ENCODE data around the gene CFAP46.
"Not testable (repeated sequence)": the region's sequence is repeated elsewhere in the genome, so short reads cannot be mapped to it uniquely, and the experiment has no call there.

Gene CFAP46

DNA sequence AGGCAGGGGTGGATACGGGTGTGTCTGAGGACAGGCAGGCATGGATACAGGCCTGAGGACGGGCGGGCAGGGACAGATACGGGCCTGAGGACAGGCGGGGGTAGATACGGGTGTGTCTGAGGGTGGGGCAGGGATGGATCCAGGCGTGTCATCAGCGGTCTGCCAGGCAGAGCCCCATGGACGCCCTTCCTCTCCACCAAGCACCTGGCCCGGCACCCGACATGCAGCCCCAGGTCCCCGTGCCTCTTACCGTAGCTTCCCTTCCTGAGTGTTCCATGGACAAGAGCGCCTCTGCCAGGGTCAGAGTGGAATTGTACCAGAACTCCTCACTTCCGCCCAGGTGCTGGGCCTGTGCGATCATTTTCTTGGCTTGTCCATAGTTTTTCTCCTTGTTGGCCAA, 81.8 kb downstream of the CFAP46 start:
- no peak for DNase-seq

DNA sequence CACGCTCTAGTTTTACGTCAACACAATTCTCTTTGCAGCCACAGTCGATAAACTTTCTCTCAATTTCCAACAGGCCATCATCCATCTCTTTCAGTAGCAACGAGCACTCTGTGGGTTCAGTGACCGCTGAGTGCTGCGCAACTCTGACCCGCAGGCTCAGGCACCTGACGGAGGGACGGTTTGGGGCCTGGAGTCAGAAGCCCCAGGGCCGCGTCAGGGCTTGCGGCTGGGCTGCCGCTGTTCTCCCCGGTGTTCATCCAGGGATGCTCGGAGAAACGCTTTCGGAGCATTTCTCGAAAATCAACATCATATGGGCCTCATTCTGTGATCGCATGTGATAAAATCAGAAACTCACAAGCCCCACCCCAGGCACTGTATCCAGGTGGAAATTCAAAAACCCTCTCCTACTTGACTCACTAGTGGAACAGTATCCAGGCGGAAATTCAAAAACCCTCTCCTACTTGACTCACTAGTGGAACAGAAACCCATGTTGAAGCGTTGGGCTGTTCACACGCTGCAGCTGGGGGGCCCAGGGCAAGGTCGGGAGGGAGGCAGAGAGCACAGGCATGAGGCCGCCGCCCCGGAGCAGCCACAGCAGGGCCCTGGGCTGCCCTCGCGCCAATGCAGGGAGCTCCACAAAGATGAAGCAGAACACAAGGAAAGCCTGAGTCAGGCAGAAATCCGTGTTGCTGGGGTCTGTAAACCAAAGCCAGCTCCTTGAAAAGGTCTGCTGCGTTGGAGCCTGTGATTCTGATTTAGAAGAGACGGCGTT, 83.1 kb downstream of the CFAP46 start:
- DNase-seq: no peak

DNA sequence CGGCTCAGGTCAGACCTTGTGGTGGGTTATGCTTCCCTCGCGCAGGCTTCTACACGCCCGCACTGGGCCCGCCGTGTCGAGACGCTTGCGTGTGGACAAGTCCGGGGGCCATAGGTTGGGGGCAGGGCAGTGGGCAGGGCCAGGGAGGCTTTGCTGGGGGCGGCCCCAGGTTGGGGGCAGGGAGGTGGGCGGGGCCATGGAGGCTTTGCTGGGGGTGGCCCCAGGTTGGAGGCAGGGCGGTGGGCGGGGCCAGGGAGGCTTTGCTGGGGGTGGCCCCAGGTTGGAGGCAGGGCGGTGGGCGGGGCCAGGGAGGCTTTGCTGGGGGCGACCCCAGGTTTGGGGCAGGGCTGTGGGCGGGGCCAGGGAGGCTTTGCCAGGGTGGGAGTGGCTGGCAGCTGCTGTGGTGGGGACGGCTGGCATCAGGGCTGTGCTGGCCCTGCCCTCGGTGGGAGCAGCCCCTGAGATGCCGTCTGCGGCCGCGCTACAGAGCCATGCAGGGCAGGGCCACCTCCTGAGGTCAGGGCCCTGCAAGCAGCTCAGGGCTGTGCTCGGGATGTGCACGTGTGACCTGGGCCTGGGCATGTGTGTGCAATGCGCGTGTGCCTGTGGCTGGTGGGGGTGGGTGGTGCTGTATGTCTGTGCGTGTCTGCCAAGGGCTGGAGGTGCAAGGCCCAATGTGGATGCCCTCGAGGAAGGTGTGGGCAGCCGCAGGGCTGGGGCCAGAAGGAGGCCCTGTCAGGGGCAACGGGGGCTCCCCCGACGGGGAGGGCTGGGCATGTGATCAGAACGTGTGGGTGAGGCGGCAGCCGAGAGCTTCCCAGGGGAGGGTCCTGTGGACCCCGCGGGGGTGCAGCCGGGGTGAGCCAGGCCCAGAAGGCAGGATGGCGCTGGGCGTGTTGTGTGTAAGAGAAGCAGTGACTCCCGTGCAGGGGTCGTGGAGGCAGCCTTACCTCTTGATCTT, 84.0 kb downstream of the CFAP46 start:
- no peak for DNase-seq

DNA sequence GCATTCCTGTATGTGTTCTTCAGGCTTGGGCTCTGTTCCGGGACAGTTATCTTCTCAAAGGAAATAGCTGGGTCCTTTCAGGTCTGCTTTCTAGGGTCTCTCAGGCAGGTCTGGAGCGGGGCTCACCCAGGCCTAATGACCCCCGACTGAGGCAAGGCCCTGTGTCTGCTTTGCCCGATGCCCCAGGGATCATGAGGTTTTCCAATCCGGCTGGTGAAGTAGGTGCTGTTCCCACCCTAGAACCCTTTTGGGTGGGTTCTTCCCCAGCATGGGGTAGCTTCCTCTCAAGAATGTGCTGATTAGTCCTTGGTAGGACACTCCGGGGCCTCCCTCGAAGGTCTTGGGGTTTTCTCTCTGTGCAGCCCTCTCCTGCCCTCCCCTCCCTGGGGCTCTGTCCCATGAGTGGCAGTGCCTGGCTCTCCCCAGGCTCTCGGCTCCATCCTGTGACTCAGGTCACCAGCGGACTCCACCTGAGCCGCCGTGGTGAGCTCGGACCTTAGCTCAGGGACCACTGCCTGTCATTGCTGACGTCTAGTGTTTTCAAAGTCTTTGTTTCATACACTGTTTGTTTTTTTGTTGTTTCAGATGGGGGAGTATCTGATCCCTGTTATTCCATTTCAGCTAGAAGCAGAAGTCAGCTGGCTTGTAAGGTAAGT, 85.4 kb downstream of the CFAP46 start:
- no peak for DNase-seq

DNA sequence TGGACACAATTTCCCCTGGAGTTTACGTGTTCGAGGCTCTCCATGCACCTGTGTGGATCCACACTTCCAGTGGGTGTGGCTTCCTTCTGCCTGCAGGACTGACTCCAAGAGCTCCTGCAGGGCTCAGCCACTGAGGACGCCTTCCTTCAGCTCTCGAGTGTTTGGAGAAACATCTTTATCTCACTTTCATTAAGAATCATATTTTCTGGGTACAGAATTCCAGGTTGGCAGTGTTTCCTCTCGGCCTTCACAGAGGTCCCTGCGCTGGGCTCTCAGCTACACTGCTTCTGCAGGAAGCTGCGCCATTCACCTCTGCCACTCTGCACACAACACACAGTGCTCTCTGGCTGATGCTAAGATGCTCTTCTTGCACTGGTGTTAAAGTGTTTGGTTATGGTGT, 86.5 kb downstream of the CFAP46 start:
- no peak for DNase-seq

DNA sequence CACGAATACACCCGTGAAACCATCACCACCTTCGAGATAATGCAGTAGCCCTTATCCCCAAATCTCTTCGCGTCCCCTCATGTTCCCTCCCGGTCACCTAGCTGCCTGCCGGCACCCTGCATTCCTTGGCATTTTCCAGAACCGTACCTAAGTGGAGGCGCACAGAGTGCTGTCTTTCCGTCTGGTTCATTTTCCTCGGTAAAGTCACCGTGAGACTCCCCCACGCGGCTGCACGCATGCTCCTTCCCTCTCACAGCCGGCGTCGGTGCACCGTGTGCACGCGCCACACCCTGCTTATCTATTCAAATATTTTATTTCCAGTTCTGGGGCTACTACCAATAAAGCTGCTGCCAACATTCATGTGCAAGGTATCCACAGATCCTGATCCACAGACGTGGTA, 90.9 kb downstream of the CFAP46 start:
- DNase-seq: no peak

DNA sequence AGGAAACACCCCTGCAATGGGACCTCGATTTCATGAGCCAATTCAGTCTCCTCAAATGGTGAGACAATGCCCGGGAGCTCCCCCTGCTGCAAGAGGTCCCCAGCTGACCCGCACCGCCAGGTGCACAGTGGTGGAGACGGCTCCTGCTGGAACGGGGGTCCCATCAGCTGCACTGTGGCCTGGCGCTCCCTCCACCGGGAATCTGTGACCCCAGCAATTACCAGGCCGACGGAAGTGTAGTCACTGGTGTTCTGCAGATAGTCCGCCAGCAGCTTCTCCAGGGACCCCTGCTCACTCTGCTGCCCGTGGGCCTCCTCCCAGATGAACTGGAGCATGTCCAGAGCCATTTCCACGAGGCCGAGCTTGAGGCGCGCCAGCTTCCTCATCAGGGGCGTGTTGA, 91.5 kb downstream of the CFAP46 start:
- no peak for DNase-seq

DNA sequence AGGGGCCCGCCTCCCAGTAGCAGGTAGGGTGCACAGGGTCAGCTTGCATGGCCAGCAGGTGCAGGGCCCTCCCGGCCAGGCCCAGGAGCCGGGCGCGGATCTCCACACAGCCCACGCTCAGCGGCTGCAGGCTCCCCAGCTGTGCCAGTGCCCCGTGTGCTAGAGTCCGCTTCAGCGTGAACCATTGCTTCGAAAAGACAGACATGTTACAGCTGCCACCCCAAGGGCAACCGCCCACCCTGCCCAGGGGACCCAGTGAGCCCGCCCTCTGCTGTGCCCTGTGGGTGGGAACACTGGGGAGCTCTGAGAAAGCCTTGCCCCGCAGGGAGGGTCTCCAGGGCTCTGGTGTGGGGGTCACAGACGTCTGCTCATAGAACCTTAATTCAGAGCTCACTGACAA, 92.1 kb downstream of the CFAP46 start:
- no peak for DNase-seq

DNA sequence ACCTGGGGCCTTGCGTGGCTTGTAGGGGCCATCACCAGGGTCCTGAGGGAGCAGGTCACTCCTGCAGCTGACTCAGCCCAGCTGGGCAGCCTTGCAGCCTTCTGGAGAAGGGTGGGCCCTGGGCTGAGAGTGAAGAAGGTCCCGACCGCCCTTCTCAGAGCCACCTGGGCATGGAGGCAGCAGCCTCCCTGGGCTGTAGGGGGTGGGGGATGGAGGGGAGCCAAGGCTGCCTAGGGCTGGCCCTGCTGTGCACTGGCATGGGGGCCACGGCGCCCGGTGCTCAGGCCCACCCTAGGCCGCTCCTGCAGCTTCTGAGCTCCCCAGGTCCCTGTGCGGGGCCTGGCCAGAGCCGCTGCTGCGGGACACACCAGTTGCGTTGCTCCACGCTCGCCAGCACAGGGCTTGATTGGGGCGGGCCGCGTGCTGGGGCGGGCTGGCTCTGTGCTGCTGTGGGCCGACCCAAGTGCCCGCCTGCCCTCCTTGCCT, 92.8 kb downstream of the CFAP46 start:
- no peak for DNase-seq

DNA sequence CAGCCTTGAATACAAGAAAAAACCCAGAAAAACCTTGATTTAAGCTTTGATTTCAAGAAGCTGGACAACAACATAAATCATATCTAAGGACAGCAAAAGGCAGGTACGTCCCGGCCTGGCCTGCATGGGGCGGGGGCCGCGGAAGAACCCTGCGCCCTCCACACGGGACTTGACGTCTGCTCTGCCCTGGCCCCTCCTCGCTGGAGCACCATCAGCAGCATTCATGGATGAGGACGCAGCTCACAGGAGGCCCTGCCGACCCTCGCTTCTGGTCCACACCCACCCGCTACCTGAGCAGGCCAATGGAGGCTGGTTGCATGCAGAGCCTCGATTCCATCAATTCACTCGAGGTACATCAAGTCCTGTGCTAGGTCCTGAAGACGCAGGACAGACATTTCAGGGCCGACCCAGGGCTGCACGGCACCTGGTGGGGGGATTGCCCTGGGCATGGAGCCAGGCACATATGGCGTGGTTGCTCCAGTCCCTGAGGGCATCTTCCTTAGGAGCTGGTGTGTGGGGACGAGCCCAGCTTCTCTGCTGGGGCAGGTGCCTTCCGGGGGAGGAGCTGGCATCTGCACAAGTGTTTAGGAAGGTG, 93.3 kb downstream of the CFAP46 start:
- DNase-seq: no peak

DNA sequence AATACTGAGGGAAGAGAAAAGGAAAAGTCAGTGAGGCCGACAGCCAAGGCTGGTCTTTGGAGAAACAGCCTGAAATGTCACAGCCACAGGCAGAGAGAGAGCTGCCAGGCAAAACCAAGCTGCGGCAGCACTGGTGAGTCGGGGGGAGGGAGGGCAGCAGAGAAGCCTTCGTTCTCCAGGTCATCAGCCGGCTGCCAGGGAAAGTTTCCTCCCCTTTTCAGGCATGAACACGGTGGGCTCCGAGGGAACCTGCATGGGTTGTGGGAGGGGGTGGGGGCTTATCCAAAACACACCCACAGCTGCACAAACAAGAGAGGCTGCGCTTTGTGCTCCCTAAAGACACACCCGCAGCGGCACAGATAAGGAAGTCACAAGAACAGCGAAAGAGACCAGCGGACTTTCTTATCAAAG, 94.1 kb downstream of the CFAP46 start:
- DNase-seq: no peak

DNA sequence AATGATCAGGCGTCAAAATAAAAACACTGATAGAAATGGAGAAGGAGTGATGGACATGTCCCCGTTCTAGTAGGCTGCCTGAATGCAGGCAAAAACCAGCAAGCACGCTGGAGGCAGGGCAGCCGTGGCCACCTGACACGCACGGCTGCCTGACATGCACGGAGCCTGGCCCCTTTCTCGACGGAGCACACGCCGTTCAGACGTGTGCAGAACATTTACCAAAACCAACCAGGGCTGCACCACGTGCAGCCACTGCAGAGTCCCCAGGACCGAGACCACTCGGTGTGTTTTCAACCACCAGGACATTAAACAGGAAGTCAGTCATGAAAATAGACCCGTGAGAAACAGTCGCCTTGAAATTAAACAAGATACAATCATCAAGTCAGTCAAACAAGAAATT, 94.5 kb downstream of the CFAP46 start:
- no peak for DNase-seq

DNA sequence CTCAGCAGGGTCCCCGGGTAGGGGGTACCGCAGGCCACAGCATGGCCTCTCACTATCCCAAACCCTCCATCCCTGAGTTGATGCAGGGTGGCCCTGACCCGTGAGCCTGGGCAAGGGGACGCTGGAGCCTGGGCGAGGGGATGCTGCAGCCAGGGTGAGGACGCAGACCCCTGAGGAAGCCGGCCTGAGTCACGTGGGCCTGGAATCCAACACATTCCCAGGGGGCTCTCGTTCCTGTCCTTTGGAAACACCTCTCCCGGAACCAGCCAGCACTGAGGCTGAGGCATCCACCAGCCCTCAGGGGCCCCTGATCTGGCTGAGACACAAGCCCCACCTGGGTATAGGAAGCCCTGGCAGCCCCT, 95.0 kb downstream of the CFAP46 start:
- no peak for DNase-seq

DNA sequence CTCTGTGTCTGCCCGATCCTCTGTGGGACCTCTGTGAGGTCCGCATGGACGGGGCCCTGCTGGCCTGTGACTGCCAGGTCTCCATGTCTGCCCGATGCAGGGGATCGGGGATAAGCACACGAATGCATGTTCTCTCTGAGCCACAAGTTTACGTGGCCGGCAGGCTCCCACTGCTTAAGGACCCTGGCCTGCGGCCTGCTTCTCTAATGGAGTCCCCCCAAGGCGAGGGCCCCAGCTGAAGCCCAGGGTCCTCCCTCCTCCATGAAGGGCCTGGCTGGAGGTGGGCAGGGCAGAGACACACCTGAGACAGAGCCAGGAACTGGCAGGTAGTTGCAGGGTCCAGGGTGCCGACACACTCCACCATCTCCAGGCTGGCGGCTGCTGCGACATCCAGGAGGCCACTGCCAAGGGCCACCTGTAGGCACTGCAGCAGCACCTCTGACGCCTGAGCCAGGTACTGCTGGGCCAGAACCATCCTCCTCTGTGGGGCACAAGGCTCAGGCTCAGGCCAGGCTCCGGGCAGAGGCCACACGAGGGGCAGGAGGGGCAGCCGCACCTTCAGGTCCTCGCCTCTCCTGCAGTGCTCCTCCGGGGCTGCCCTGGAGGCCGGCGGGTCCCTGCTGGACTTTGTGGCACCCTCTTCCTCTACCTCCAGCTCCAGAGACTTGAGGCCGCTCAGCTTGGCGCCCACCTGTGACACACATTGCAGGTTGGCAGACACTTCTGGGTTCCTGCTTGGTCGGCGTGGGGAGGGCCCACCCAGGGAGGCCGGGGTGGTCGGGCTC, 95.5 kb downstream of the CFAP46 start:
- DNase-seq: no peak

DNA sequence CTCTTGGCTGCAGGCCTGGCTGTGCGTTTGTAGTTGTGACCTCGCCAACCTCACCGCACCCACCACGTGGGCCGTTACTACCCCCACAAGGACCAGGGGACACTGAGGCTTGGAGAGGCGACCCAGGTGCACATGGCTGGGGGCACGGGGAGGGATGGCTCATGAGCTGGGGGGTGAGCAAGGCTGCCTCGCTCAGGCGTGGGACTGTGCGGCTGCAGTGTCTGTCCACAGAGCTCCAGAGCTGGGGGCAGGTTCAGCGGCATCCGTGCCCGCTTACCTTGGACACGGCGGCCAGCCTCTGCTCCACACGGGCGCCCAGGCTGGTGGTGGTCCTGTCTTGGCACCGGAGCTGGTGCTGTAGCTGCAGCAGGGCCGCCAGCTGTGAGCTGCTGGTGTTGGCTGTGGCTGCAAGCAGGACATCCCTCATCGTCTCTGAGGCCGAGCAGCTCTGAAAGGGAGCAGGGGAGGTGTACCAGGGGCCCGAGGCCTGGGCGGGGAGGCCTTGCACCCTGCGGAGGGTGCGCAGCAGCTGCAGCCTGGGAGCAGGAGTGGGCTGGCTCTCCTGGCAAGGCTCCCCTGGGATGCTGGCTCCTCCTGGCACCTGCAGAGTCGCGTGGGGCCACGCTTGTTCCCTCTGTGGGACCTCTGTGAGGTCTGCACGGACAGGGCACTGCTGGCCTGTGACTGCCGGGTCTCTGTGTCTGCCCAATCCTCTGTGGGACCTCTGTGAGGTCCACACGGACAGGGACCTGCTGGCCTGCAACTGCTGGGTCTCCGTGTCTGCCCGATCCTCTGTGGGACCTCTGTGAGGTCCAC, 96.4 kb downstream of the CFAP46 start:
- DNase-seq: no peak

DNA sequence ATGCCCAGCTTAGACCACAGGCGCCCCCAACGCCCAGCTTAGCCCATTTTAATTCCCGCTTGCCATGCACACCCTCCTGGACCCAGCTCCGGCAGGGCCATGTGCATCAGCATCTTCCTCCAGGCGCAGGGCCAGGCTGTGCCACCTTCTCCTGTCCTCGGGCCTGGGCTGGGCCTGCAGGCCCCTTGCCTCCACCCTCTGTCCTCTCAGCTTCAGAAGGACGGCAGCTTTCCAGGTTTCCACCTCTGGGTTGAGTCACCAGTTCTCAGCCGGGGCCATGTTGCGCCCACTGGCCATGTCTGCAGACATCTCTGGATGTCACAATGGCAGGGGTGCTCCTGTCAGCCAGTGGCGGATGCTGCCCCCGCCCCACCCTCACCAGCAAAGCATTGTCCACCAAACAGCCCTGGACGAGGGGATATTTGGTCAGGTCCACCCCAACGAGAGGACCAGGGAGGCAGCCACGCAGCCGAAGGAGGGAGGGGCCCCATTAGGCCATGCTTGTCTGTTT, 97.3 kb downstream of the CFAP46 start:
- DNase-seq: no peak

DNA sequence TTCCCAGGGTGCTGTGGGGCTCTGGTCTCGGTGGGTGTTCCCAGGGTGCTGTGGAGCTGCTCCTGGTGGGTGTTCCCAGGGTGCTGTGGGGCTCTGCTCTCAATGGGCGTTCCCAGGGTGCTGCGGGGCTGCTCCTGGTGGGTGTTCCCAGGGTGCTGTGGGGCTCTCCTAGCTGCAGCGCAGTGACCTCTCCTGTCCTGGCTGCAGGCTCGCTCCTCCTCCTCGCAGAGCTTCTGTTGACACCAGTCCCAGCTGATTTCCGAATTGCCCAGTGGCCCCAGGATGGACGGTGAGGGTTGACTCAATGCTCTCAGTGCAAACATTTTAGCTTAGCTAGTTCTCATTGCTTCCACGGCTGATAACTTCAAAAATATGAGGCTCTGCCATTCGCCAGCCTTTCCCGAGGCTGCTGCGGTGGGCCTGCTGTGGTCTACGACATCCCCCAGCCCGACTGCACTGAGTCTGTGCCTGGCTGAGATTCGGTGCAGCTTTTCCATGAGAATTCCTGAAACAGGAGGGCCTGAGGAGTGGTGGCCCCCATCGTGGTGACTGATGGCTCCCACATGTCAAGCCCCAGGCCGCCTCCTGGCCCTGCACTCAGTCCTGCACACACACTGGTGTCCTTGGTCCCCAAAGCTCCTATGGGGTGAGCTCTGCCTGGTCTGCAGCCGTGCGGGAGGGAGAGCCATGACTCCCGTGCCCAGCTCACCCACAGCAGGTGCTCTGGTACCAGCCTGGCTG, 98.1 kb downstream of the CFAP46 start:
- no peak for DNase-seq

DNA sequence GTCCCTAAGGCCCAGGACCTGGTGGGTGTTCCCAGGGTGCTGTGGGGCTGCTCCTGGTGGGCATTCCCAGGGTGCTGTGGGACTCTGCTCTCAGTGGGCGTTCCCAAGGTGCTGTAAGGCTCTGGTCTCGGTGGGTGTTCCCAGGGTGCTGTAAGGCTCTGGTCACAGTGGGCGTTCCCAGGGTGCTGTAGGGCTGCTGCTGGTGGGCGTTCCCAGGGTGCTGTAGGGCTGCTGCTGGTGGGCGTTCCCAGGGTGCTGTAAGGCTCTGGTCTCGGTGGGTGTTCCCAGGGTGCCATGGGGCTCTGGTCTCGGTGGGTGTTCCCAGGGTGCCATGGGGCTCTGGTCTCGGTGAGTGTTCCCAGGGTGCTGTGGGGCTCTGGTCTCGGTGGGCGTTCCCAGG, 99.1 kb downstream of the CFAP46 start:
- DNase-seq: not testable (repeated sequence)

DNA sequence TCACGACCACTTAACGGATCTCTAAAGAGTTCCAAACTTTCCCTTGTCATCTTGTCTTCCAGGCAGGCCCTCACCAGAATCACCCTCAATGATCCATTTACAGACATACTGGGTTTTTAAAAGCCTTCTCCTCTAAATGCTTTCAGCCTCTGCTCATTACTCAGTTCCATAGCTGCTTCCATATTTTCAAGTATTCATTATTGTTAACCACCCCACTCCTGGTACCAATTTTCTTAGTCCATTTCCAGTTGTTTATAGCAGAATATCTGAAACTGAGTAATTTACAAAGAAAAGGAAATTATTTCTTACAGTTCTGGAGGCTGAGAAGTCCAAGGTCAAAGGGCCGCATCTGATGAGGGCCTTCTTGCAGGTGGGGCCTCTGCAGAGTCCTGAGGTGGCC, 100.0 kb downstream of the CFAP46 start:
- no peak for DNase-seq

DNA sequence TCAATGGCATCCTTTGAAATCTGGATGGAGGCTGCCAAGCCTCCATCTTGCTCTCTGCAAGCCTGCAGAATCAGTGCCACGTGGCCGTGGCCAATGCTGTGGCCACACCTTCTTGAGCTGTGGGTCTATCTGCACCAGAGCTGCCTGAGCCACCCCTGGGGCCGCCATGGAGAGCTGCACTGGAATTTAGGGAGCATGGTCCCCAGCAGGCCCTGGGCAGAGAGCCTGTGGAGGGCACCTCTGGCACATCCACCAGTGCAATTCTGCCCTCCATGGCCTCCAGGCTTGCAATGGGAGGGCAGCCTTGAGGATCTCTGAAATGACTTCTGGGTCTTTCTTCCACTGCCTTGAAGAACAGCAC, 100.8 kb downstream of the CFAP46 start:
- DNase-seq: no peak
